ENCODE results near the gene PXN. TPM values are rescaled to one million over a fixed set of nuclear protein-coding genes. Genes with fewer than 3 reads are reported as not detected.
"Not testable (repeated sequence)": the region's sequence is repeated elsewhere in the genome, so short reads cannot be mapped to it uniquely, and the experiment has no call there.

Gene PXN
- total RNA-seq, 4 donors from 2014 or later: 37.2 to 63.7 (median 51.6) TPM

GRCh38 chr12:120214626-120215356, 50.7 kb downstream of the PXN start:
- Histone ChIP-seq H3K4me3 (no peak overlapping the region), H3K9me3 (no peaks in the 10 kb centered on the region), H3K4me1 (no peaks in the 10 kb centered on the region), H3K27me3 (no peaks in the 10 kb centered on the region), H3K27ac (no peak overlapping the region), H3K36me3 (peaks cover 96% of the 10 kb centered on the region)
- WGBS: 93% methylated on average over 30 of the region's 34 CpGs
- DNase-seq (ENCODE audit: low spot score in 2 of 2): no peak
- TF ChIP-seq, protein P1, sequence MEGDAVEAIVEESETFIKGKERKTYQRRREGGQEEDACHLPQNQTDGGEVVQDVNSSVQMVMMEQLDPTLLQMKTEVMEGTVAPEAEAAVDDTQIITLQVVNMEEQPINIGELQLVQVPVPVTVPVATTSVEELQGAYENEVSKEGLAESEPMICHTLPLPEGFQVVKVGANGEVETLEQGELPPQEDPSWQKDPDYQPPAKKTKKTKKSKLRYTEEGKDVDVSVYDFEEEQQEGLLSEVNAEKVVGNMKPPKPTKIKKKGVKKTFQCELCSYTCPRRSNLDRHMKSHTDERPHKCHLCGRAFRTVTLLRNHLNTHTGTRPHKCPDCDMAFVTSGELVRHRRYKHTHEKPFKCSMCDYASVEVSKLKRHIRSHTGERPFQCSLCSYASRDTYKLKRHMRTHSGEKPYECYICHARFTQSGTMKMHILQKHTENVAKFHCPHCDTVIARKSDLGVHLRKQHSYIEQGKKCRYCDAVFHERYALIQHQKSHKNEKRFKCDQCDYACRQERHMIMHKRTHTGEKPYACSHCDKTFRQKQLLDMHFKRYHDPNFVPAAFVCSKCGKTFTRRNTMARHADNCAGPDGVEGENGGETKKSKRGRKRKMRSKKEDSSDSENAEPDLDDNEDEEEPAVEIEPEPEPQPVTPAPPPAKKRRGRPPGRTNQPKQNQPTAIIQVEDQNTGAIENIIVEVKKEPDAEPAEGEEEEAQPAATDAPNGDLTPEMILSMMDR (IDR thresholded peaks at IDR 0.05): no peak
- TF ChIP-seq EP300 (IDR thresholded peaks at IDR 0.05): no peak
- no peak for TF ChIP-seq POLR2AphosphoS5 (IDR thresholded peaks at IDR 0.05)
- no peak for TF ChIP-seq POLR2A (IDR thresholded peaks at IDR 0.05)

DNA sequence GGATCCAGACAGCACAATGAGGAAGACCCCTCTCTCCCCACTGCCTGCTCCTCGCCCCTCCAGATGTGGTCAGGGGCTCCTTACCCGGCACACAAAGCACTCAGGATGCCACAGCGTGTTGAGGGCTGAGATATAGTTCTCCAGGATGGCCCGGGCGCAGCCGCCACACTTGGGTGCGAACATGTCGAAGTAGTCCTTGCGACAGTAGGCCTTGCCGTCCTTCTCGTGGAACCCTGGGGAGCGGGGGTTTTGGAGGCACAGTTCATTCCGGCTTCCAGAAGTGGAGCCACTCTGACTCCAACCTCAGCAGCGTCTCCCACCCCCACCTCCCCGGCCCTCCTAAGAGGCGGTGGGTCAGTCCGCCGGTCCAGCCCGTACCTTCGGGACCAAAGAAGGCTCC, 51.8 kb downstream of the PXN start:
- Histone ChIP-seq H3K9me3 (no peaks in the 10 kb centered on the region), H3K36me3 (peaks cover 86% of the 10 kb centered on the region), H3K4me3 (no peak overlapping the region), H3K27ac (no peak overlapping the region), H3K4me1 (no peaks in the 10 kb centered on the region), H3K27me3 (no peaks in the 10 kb centered on the region)
- TF ChIP-seq POLR2A (IDR thresholded peaks at IDR 0.05) (no peak), EP300 (IDR thresholded peaks at IDR 0.05) (no peak), POLR2AphosphoS5 (IDR thresholded peaks at IDR 0.05) (no peak)
- TF ChIP-seq, protein P1 (IDR thresholded peaks at IDR 0.05): no peak
- no peak for DNase-seq (ENCODE audit: low spot score in 2 of 2)
- WGBS: no CpG with 5 or more reads among the region's 20 CpGs

- not testable (repeated sequence) for DNase-seq (ENCODE audit: low spot score in 2 of 2); H3K9me3 ChIP-seq; H3K4me1 ChIP-seq; H3K27me3 ChIP-seq; H3K4me3 ChIP-seq; H3K27ac ChIP-seq
- peaks cover 81% of the 10 kb centered on the region for H3K36me3 ChIP-seq
- WGBS: 89% methylated on average over 5 of the region's 5 CpGs
Measured at GRCh38 chr12:120213182-120213581, 52.3 kb downstream of the PXN start.

GRCh38 chr12:120212301-120212700, 53.2 kb downstream of the PXN start:
- H3K36me3 ChIP-seq: peaks cover 80% of the 10 kb centered on the region
- no peak overlapping the region for H3K27ac ChIP-seq
- no peaks in the 10 kb centered on the region for H3K9me3 ChIP-seq
- TF ChIP-seq POLR2AphosphoS5 (IDR thresholded peaks at IDR 0.05) (no peak), EP300 (IDR thresholded peaks at IDR 0.05) (no peak), POLR2A (IDR thresholded peaks at IDR 0.05) (no peak)
- TF ChIP-seq, protein P1 (IDR thresholded peaks at IDR 0.05): no peak
- WGBS: 97% methylated on average over 22 of the region's 24 CpGs
- H3K4me1 ChIP-seq: no peaks in the 10 kb centered on the region
- H3K4me3 ChIP-seq: no peak overlapping the region
- H3K27me3 ChIP-seq: no peaks in the 10 kb centered on the region
- no peak for DNase-seq (ENCODE audit: low spot score in 2 of 2)

GRCh38 chr12:120211904-120212283, 53.6 kb downstream of the PXN start:
- Histone ChIP-seq H3K27me3 (no peaks in the 10 kb centered on the region), H3K9me3 (no peaks in the 10 kb centered on the region), H3K27ac (no peak overlapping the region), H3K36me3 (peaks cover 80% of the 10 kb centered on the region), H3K4me1 (no peaks in the 10 kb centered on the region), H3K4me3 (no peak overlapping the region)
- 82% methylated on average over 8 of the region's 9 CpGs for WGBS
- TF ChIP-seq POLR2AphosphoS5 (IDR thresholded peaks at IDR 0.05) (no peak), POLR2A (IDR thresholded peaks at IDR 0.05) (no peak), EP300 (IDR thresholded peaks at IDR 0.05) (no peak)
- TF ChIP-seq, protein P1 (IDR thresholded peaks at IDR 0.05): no peak
- DNase-seq (ENCODE audit: low spot score in 2 of 2): no peak

Measured in suprapubic skin (tissue), 4 donors.